Right lobe of liver (tissue), 4 donors: ENCODE measurements around the gene DDX4.

ENCODE experiments used
- CTCF ChIP-seq, 4 donors: fragments of 200-600 bp in 3 of 4; fragments of 450-650 bp in 1 of 4; IDR thresholded peaks; one replicate each; pipeline versions ENCODE4 v1.5.1 to v1.8.0; 2016 to 2022; ENCODE audit warnings: antibody characterized with exemption in 4 of 4, mild to moderate bottlenecking in 2 of 4
- POLR2A ChIP-seq: fragments of 450-650 bp; IDR thresholded peaks from one replicate; pipeline ENCODE4 v1.6.1; 2017; ENCODE audit warnings: antibody characterized with exemption, mild to moderate bottlenecking
- donor health status: DM: no; HTN: no; CAD: no.
- donor health status: DM: no; HTN: no; CAD: no.
- donor health status: DM: no; HTN: yes; CAD: no.

DNA sequence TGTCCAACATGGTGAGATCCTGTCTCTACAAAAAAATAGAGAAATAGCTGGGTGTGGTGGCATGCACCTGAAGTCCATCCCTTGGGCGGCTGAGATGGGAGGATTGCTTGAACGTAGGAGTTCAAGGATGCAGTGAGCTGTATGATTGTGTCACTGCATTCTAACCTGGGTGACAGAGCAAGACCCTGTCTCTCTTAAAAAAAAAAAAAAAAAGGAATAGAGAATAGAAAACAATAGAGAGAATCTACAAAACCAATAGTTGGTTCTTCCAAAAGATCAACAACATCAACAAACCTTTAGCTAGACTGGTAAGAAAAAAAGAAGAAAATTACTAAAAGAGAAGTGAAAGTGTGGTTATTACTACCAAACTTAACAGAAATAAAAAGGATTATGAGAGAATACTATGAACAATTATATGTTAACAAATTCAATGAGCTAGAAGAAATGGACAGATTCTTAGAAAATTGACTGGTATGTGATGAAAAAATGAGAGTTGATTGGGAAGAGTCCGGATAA, 17.6 kb upstream of the DDX4 start:
- TF ChIP-seq CTCF (IDR thresholded peaks at IDR 0.05) (no peak), POLR2A (no peak)
